NOMO-1 treated with DMSO at 0.1 percent for 48 hours (cell line): ENCODE results near the gene BET1.

Experiments
- DNase-seq: peaks from one replicate; lab custom pipeline; 2025; ENCODE audit not compliant: unreplicated experiment; lab: John Stamatoyannopoulos, UW

BET1 gene

GRCh38 chr7:93960986-93961385 is 43.2 kb downstream of the BET1 start:
- DNase-seq, result no peak

GRCh38 chr7:93958651-93959050 is 45.5 kb downstream of the BET1 start:
- DNase-seq, result peak; percentile 30

- no peak for DNase-seq
These were observed 45.9 kb downstream of the BET1 start for GRCh38 chr7:93958216-93958615.

- DNase-seq, result no peak
These were observed 46.4 kb downstream of the BET1 start for GRCh38 chr7:93957767-93958166.

GRCh38 chr7:93955304-93955703 is 48.9 kb downstream of the BET1 start:
- DNase-seq, result no peak

- DNase-seq, result no peak
These were observed 54.7 kb downstream of the BET1 start for GRCh38 chr7:93949423-93949822.

GRCh38 chr7:93948873-93949272 is 55.3 kb downstream of the BET1 start:
- DNase-seq, result no peak

GRCh38 chr7:93948106-93948505 is 56.0 kb downstream of the BET1 start:
- DNase-seq, result no peak

GRCh38 chr7:93945756-93946535 is 58.2 kb downstream of the BET1 start:
- DNase-seq, result no peak

GRCh38 chr7:93945083-93945482 is 59.1 kb downstream of the BET1 start:
- no peak for DNase-seq

GRCh38 chr7:93944673-93945072 is 59.5 kb downstream of the BET1 start:
- DNase-seq, result no peak

- DNase-seq, result no peak
These were observed 60.2 kb downstream of the BET1 start for GRCh38 chr7:93943816-93944540.
